ENCODE results near the gene C10orf120.

C10orf120 gene

DNA sequence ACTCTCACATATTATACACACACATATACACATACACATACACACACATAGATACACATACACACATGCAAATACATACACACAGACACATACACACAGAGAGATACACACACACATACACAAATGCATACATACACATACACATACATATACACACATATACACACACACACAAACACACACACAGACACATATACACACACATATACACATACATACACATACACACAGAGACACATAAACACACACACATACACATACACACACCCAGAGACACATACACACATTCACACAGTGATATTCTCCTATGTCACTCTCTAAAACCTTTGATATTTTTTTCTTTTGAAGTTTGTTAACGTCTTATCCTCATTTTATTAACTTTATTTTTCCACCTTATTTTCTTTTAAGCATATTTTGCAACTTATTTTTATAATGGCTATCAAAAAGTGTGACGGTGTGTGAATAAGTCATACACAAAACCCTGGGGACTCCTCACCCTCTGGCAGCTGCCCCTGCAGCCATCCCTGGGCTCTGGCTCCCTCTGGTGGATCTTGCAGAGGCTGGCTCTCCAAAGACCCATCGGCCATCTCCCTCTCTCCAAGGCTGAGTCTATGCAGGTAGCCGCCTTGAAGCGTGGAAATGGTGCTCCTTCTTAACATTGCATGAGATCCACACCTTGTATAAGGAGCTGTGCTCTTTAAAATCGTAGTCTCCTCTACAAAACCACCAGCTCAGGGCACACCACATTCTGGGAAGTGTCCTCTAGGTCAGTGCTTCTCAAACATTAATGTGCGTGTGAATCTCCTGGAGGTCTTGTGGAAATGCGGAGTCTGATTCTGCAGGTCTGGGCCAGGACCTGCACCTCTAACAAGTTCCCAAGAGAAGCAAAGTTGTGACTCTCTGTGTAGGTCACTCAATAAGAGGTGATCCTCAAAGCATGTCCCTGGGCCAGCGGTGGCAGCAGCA is 4.1 kb upstream of the C10orf120 start:
- DNase-seq: peak; percentile 12

DNA sequence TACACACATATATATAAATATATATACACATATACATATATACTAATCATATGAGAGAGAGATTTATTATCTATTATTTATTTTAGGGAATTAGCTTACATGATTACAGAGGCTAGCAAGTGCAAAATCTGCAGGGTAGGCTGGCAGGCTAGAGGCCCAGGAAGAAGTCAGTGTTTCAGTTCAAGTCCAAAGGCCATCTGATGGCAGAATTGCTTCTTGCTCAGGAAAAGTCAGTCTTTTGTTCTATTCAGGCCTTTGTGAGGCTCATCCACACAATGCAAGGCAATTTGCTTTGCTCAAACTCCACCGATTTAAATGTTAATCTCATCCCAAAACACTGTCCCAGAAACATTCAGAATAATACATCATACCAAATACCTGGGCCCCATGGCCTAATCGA is 2.6 kb upstream of the C10orf120 start:
- no peak for DNase-seq

DNA sequence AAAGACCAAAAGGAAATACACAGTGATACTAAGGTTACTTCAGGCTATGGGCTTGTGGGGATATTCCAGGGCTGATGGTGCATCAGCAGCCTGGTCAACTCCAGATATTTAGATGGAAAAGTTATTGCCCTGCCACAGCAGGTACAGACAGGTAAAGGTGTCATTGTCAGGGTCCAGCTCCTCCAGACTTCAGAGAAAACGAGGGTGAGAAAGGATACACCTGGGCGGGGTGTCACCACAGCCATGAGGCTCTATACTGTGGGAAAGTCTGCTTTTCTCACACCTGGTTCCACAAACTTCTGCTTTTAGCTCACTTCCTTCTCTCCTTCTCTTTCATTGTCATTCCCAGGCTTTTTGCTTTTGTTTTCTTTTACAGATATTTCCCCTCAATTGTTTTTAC is 2.0 kb upstream of the C10orf120 start:
- no peak for DNase-seq

DNA sequence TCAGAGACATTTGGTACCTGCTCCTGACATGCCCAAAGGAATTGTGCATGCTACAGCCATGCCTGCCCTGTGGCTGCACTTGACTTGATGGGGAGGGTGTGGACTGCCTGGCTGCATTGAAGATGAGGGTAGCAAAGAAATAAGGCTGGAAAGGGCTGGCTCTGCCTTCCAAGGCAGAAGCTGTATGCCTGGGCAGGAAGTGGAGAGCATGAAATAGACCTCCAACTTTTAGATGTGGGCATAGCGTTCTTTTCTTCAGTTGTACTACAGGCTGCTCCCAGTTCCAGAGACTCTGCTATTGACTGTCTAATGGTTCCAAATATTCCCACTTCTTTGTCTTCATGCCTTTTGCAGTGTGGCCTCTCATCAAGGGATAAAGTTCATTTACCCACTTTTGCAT is 3.0 kb downstream of the C10orf120 start:
- DNase-seq: no peak

DNA sequence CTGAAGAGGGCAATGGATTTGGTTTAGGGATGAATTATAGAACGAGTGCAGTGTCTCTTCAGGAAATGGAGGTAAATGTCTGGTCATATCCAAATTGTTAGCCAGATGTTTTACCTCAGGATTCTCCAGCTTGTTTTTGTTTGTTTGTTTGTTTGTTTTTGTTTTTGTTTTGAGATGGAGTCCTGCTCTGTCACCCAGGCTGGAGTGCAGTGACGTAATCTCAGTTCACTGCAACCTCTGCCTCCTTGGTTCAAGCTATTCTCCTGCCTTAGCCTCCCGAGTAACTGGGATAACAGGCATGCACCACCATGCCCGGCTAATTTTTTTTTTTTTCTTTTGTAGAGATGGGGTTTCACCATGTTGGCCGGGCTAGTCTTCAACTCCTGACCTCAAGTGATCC is 6.9 kb downstream of the C10orf120 start:
- DNase-seq: no peak

DNA sequence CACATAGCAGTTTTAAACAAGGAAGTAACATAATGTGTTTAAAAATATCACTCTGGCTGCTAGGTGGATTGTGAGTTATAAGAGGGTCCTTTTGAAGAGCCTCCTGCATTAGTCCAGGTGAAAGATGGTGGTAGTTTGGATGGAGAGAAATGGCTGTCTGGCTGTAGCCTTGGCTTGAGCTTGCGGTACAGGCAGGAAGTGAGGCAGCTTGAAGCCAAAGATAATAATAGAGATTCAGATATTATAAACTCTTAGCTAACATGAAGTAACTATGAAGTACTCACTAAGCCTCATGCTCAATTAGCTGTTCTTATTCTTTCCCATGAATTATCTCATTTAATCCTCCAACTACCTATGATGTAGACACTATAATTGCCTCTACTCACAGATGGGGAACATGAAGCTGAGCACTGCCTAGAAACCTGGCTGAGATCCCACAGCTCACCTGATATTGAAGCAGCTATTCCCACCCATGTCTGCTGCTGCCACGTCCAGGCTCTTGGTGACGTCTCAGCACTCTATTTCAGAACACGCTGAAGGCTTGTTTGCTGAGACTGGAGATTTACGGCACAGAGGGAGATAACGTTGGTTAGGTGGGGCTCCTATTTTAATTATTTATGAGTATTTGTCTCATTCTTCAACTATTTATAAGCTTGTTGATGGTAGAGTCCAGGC is 10.4 kb downstream of the C10orf120 start:
- no peak for DNase-seq

DNA sequence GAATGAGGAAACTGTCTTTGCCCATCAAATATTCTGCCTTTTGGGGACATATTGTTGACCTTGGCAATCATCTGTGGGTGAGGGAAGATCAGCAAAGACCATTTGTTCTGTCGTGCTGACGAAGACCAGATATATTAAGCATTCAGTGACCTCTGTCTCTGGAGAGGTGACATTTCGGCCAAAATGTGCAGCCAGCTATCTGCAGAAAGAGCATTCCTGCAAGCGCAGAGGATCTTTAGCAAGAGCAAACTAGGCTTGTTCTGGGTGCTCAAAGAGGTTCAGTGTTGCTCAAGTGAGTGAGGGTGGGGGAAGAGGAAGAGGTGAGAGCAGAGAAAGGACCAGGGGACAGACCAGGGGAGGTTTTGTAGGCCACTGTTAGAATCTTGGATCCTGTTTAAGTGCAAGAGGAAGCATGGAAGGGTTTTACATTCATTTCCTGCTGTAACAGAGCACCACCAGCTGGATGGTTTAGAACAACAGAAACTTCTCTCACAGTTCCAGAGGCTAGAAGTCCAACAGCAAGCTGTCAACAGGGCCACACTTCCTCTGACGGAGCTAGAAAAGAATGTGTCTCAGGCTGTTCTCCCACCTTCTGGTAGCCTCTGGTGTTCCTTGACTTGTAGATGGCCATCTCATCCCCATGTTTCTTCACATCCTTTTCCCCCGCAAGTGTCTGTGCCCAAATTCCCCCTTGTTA is 11.2 kb downstream of the C10orf120 start:
- DNase-seq: no peak

DNA sequence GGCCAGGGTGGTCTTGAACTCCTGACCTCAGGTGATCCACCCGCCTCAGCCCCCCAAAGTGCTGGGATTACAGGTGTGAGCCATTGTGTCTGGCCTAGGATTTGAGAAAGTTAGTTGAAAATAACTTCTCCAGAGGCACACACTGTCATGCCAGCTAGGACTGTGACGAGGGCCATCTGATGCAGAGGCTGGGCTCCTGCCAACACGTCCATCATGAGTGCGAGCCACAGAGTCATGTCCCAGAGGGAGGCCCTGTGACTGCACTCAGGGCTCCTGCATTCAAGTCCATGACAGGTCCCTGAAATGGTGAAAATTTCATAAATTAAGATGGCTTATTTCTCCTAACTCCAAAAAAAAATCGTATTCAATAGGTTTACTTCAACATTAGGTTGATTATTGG is 17.1 kb downstream of the C10orf120 start:
- DNase-seq: no peak

DNA sequence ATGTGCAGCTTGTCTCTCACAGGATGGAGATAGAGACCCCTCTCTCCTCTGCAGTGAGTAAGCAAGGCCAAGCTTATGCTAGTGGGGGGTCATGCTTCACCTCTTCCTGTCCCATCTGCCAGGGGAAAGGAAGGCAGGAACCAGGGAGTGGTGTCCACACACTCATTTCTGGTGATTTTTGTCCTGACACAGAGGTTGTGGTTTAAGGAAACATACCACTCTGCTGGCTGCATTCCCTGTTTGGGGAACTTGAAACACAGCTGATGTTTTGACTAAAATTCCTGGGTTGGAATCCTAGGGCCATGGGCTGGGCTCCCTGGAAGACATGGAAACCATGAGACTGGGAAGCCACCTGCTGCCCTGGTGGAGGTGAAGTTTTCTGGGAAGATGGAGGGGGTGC is 21.4 kb downstream of the C10orf120 start:
- DNase-seq: no peak

DNA sequence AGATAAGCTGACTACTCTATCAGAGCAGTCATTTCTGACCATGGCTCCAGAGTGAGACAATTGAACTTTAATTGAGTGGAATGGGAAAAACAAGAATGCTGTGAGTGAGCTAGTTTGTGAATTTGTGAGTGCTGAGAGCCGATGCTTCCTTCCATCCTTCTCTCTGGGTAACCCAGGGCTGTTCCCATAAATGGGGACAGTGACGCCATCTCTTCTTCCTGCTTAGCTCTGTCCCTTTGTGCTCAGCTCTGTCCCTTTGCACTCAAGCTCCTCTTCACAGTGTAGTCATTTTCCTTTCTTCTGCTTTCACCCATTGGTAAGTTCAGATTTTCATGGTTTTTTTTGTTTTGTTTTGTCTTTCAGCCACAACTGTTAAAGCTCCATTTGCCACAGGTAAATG is 24.4 kb downstream of the C10orf120 start:
- DNase-seq: no peak

DNA sequence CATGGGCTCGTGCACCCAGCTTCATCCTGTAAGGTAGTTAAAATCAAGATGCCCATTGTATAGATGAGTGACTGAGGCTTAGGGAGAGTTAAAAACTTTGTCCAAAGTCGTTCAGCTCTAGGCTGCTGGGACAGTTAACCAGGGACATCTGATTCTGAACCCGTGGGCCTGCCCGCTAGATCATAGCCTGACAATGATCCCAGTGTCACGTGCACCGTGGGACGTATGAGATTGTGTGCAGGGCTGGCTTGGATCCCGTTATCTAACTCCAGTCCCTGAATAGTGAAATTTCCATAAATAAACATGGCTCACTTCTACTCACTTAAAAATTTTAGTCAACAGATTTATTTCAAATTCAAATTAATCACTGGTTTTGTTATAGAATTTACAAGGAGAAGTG is 24.9 kb downstream of the C10orf120 start:
- no peak for DNase-seq

DNA sequence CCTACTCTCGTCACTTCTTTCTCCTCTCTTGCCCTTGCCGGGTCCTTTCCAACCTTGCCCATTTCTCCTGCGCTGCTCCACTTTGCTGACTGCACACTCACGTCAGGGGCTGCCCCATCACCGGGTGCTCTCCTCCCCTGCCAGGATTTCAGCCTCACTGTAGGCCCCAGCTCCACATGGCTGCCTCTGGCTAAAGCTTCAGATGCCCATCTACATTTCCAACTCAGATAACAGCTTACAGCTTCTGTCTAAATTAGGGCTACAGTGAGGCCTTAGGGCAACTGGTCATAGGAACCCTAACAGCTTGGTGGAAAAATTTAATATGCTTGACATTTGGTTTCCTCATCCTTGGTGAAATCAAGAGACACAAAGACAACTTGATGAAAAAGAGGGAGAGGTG is 25.9 kb downstream of the C10orf120 start:
- DNase-seq: no peak

DNA sequence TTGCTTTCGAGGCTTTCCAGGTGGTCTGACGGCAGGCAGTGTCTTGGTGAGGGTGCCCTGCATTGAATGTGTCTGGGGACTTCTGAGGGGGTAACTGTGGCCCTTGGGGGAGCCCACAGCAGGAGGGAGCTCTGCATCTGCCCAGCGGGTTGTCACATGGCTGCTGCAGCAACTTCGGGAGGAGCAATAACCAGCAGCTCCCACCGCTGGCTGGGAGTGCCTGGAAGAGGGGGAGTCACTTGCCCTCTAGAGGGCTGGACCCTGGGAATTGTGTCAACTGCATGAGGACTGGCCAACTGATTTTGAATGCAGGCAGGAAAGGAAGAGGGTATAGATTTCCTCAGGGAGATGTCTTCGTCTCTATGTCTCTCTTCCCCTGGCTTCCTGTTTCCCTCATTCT is 26.4 kb downstream of the C10orf120 start:
- no peak for DNase-seq

DNA sequence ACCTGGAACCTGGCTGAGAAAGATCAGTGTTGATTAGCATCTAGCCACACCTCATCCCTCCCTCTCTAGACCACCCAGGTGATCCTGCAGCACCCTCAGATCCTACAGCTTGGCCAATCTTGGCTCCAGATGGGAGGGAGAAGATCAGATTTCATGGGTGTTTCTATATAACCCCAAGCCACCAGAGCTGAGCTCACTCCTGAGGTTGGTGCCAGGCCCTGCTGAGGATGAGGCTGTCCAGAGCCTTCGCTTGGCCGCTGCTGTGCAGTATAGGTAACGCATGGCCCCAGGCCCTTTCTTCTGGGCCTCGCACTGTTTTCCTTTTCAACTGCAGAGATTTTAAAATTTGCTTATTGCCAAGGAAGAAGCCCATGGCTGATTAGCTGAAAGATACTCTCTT is 27.0 kb downstream of the C10orf120 start:
- no peak for DNase-seq

DNA sequence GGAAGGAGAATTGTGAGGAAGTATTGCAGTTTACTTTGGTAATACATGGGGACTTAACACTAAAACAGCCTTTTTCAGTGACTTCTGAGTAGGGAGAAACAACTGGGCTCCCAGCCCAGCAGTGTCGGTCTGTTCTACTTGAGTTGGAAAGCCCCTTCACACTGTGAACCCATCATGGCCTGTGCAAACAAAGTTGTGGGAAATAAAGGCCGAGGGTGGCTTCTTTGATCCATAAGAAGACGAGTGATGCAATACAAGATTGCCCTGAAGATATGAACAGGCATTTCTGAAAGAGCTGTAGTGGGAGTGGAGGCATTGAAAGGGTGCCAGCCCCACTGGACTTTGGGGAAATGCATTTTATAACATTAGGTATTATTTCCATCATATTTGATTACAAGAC is 28.3 kb downstream of the C10orf120 start:
- DNase-seq: no peak

DNA sequence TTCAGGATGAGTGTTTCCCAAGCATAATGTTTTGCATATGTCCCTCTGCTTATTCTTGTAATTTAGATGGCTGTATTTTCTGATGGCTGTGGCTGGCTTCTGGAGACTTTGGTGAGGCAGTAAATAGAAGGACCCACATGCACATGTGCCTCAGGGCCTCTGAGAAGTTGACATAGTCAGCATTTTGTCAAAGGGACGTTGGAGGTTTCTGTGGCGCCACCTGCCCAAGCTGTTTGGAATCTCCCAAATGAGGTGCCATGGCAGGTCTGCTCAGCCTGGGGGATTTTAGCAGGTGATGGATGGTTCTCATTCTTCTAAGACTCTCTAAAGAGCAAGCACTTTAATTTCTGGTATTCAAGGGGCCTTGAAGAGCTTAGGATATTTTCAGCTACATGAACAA is 29.8 kb downstream of the C10orf120 start:
- no peak for DNase-seq

DNA sequence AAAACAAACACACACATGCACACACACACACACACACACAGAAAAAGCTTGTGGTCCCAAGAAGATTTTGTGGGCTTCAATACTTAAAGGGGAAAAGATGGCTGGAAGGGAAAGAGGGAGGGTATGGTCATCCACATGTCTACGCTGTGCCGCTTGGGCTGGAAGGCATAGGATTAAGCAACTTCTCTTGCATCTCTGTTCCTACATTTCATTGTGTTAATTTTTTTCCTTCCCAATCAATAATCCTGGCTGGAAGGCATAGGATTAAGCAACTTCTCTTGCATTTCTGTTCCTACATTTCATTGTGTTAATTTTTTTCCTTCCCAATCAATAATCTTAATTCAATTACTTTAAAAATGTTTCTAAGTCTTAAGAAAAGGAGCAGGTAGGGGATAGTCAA is 30.6 kb downstream of the C10orf120 start:
- DNase-seq: no peak

DNA sequence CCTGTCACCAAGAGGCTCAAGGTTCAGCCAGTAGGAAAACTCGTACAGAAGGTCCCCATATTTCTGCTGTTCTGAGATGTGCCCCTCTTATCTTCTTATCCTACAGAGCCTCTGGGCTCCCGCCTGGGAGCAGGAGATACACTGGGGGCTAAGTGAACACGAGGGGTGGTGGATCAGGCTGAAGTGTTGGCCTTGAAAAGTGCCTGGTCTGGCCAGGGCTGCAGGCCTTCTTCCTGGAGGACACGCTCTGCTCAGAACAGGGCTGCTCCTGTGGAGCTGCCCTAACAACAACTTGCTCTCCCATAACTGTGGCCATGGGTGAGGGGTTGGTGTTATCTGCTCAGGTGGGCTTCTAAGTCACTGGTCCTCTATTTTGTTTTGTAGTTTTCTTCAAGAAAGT is 33.7 kb downstream of the C10orf120 start:
- no peak for DNase-seq

DNA sequence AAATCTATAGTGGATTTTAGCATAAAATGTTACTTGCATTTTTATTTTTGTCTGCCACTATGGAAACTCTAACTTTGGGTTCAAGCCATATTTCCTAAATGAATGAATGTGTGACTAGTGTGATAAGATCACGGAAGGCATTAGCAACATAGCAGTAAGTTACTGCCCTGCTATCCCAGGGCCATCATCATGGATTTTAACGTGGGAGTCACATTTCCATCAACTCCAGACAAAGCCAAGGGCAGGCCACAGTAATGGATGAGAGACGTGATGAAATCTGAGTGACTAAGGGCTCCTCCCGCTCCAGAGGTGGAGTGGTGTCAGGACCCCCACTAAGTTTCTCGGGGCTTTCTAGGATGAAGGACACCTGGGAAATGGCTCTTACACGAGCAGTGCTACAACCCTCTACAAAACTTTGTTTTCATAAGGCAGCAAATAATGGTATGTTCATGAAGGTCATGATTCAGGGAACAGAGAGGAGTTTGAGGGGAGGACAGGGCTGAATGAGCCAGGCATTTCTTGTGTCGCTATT is 34.3 kb downstream of the C10orf120 start:
- DNase-seq: no peak

DNA sequence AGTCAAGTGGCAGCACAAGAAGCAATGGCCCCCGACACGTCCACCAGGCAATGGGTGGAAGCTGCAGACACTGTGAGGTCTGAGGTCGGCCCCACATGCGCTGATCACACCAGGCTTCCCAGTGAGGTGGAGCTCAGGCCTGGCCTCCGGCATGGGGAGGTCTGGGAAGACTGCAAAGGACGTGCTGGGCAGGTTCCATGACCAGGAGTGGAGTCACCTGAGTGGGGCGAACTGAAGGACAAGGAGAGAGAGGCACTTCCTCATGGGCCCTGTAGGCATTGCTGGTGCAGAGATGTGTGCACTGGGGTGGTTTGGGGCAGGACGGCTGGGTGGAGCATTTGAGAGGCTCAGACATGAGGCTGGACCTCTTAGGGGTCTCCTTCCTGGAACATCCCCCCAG is 35.1 kb downstream of the C10orf120 start:
- DNase-seq: no peak

DNA sequence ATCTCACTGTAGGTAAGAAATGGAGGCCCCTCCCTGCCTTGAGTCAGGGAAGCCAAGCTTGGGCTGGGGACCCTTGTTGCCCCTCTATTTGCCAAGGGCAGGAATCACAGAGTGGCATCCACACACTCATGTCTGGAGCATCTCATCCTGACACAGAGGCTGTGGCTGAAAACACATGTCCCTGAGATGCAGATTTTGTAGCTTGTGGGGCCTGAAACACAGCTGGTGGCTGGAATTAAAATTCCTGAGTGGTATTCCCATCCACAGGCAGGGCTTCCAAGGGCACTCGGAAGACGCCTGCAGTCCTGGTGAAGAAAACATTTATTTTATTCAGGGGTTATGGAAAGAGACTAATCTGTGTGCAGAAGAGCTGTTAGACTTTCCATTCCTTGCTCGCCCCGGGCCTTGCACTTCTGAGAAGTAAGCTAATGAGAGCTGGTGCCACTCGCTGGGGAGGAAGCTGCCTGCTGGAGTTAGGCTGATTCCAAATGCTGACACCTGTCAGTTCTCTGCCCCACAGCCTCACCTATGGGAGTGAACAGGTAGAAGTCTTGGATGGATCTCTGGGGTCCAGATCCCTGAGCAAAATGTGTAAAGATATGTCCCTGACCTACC is 36.0 kb downstream of the C10orf120 start:
- DNase-seq: no peak

DNA sequence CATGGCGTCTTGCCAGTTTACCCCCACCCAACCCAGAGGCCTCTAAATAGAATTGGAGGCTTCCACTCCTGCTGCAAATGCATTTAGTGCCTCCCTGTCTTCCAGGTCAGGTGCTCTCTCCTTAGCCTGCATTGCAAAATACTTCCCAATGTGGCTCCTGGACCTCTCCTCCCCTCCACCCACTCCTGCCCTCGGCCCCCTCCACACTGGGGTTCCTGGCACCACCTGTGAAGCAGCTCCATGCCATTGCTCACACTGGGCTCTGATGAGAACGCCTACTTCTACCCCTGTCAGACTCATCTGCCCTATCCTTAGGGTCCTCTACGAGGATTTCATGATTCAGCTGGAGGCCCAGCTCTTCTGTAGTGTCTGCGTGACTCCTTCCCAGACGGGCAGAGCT is 37.4 kb downstream of the C10orf120 start:
- no peak for DNase-seq

DNA sequence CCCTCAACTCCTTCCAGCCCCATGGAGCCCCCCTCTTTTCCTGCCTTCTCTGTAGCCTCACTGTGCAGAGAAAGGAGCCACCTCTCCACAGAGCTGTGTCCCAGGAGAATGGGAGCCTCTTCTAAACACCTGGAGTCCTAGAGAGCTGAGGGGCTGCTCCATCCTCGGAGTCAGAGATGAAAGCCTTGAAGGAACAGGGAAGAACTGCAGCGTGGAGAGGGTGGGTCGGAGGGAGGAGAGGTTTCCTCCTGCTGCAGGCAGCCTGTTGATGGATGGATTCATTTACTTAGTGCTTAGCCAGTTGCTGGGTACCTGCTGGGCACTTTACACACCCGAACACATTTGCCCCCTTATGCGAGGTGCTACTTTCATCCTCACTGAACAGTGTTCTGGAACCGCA is 39.0 kb downstream of the C10orf120 start:
- DNase-seq: no peak

All from activated CD4-positive, alpha-beta T cell treated with anti-CD3 and anti-CD28 coated beads for 1 hour (primary cell).